Activated T-cell treated with anti-CD3 and anti-CD28 coated beads for 1 hour (primary cell): ENCODE data around the gene PTPN1.

Source experiments
- DNase-seq: peaks from one replicate; pipeline ENCODE4 v3.0.0-alpha.2; 2020; ENCODE audit warnings: low read depth

PTPN1 gene

GRCh38 chr20:50513169-50514034, 3.2 kb downstream of the PTPN1 start:
- DNase-seq = no peak

- no peak for DNase-seq
Observed at GRCh38 chr20:50514035-50514337, 3.8 kb downstream of the PTPN1 start.

DNA sequence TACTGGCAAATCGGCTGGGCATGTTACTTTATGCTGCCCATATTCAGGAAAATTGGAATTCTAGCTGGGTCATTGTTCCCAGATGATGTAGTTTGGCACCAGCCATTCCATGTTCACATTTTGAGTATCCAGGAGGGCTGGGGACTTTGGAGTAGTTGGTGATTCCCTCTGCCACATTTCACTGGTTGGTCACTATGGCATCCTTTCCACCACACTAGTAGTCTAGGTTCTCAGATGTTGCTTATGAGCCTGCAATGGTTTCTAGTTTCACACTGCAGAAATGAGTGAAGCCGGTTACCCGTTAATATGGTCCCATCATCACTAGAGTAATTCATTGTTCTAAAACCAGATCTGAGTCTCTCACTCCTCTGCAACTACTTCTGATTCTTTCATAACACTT, 4.6 kb downstream of the PTPN1 start:
- no peak for DNase-seq

DNA sequence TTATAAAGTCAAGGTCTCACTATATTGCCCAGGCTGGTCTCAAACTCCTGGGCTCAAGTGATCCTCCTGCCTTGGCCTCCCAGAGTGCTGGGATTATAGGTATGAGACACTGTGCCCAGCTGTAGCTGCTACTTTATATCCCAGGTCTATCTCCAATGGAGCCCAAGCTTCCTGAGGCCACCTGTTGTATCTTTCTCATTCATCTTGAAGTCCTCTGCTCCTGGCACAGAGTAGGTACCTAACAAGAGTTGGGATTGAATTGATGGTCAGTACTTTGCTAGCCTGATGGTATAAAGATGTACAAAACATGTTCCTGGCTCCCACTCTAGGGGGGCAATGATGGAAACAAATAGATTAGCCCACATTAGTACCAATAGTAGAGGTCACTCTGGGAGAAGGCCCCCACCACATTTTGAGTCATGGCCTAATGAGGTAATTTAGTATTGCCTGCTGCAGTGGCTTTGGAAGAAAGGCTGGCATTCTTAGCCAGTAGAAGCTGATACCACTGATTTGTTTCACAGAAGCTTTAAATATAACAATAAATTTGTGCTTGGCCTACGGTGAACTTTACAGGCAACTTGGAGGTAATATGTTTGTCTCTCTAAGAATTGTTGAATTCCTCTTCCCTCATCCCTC, 5.4 kb downstream of the PTPN1 start:
- DNase-seq = no peak

DNA sequence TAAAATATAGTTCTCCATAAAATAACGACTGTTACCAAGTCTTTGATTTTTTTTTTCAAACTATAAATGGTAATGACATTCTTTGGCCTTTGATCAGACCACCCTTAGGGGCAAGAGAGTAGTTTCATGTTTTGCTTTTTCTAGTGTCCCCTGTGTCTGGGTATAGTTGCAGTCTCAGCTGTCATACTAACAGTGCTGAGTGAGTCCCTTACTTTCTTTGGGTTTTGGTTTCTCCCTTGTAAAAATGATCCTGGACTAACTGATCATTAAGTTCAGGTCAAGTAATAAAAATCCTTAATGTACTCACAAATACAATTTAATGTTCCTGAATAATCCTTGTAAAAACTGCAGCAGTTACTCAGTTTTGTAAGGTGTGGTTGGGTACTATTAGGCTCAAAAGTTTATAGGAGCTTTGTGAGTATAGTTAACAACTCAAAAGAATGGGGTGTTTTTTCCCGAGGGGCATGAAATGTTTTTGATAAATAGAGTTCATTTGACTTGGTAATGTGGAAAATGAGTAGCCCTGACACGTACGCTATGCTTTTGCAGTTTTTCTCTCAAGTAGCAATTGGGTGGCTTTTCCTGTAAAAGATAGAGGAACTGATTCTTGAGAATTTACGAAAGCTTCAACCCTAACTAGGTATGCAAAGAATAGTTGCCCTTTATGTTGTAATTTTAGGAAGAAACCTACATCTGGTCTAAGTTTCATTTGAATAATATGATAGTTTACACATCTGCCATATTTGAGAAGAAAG, 6.2 kb downstream of the PTPN1 start:
- DNase-seq = no peak

DNA sequence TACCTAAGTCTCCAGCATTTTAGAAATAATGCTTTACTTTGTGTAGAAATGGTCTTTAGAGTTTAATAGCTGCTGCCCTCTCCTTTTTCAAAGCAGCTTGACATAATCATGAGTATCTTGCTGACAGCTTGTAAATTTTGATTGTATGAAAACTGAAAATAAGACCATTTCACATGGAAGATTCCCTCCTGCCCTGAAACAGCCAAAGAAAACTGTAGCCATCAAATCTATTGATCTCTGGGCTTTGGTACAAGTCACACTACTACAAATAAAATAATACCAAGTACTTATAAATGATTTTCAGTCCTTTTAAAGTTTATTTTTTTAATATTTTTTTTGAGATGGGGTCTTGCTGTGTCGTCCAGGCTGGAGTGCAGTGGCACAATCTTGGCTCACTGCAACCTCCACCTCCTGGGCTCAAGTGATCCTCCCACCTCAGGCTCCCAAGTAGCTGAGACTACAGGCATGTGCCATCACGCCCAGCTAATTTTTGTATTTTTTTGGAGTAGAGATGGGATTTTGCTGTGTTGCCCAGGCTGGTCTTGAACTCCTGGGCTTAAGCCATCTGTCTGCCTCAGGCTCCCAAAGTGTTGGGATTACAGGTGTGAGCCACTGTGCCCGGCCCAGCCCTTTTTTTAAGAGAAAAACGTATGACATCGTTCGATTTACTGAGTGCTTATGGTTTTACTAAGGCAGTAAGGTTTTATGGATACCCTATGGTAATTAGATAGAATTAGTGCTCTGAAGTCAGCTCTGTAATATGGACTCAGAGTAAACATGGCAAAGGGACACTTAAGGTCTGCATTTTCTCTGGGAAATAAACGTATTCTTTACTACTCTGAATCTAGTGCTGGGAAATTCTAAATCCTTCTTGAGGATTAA, 7.0 kb downstream of the PTPN1 start:
- DNase-seq = no peak

GRCh38 chr20:50517817-50518154, 7.6 kb downstream of the PTPN1 start:
- no peak for DNase-seq

DNA sequence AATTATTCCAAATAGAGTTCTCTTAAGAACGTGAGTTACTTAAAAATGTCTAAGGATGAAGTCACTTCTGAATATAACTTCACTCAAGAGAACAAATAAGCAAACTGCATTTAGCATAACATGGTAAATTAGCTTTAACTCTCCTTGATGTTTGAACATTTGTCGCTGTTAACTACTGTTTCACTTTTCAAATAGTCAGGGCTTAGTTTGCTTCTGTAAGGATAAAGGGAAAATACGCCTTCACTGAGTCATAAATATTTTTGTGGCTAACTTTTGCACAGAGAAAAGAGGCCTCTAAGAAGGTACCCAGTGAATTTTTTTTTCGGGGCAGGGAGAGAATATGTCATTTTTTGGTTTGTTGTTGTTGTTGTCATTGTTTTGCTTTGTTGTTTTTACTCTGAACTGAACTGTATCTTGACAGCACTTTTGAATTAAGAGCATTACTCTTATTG, 8.1 kb downstream of the PTPN1 start:
- no peak for DNase-seq

- DNase-seq = no peak
Observed at GRCh38 chr20:50519036-50519762, 9.0 kb downstream of the PTPN1 start.

GRCh38 chr20:50520222-50520880, 10.2 kb downstream of the PTPN1 start:
- no peak for DNase-seq

- DNase-seq = no peak
Observed at GRCh38 chr20:50521221-50522052, 11.3 kb downstream of the PTPN1 start.

- no peak for DNase-seq
Observed at GRCh38 chr20:50522053-50522674, 12.0 kb downstream of the PTPN1 start.

DNA sequence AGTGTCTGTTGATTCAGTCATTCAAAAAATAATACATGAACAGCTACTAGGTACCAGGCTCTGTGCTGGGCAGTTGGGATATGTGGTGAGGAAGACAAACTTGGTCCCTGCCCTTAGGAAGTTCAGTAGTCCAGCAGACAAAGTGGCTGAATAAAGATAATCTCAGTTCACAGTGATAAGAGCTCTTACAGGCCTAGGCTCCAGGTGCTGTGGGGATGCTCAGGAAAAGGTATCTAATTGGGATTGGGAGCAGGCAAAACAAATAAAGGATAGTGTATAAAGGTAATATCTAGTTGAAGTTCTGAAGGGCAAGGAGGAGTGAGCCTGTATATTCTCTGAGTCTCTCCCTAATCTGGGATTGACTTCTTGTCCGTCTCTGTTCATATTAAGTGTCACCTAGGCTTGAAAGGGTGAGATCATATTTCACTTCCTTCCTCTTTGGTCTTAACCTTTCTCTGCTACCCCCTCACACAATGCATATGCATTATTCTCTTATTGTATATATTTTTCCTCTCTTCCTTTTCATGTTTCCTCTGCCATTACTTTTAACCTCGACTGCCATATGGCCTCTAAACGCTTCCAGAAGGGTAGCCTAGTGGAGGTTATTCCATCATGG, 13.5 kb downstream of the PTPN1 start:
- DNase-seq = no peak

DNA sequence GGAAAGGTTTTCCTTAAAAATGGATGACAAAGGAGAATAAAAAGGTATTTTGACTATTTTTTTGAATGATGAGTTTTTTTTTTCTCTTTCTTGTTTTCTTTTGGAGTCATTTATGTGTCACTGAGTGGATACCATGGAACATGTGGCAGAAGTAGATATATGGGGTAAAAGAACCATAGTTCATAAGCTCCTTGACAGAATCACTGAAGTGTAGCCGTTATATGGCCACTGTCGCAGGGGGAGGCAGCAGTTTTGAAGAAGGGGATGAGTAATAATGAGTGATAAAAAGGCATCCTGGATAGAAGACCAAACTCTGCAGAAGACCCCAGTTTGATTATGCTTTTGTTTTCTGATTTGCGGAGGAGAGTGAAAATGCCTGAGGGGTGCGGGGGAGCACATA, 15.5 kb downstream of the PTPN1 start:
- no peak for DNase-seq

DNA sequence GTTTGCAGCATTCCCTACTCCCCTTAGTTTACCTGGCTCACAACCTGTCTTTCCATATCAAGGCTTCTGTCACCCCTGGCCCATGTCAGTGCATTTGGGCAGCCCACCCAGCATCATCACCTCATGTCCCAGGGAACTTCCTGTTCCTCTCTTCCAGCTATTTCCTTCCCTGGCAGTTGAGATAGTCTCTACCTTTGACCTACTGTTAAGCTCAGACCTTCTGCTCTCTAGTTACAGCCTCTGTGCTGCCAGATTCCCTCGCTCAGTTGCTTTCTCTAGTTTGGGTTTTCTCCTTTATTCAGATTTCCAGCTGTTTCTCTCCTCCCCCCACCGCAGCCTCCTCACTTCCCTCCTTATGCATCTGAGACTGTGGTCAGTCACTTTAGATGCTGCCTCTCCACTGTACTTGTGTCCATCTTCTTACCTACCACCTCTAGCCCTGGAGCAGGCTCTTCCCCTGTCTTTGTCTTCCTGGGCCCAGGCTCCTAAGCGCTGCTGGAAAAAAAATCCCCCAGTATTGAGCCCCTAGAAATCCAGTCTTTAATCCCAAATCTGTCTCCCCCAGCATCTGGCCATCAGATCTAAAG, 16.3 kb downstream of the PTPN1 start:
- no peak for DNase-seq

- DNase-seq = no peak
Observed at GRCh38 chr20:50527068-50527605, 17.0 kb downstream of the PTPN1 start.

DNA sequence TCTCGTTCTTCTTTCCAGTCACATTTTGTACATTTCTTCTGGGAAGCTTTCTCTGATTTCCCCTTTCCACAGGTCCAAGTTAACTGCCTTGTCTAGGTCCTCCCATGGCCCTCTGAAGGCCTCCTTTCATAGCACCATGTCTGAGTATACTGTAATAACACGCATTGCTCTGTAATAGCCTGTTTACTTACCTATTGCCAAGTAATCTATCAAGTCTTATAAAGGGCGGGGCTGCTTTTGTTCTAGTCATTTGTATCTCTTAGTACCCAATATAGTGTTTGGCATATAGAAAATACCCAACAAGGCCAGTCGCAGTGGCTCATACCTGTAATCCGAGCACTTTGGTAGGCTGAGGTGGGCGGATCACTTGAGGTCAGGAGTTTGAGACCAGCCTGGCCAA, 17.9 kb downstream of the PTPN1 start:
- DNase-seq = no peak

DNA sequence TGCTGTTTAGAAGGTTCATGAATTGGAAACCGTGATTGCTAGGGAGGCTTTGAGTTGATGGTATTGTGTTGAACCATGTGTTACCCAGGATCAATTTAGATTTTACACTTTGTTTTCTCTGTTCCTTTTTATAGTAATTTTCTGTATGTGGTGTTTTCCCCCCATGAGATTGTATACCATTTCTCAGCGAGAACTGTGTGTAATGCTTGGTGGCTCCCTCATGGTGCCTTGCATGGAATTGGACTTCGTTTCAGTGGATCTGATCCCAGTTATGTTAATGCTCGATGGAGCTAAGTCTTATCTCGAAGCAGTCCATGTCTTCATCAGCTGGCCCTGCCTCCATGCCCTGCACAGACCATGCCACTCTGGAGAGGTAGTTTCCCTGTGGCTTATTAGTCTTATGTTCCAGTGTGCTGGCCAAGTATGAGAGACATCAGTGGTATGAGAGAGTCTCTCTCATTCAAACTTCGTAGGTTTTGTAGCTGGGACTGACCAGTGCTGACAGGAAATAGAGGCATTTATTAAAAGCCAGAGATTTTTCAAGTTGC, 18.7 kb downstream of the PTPN1 start:
- DNase-seq = no peak
